HEK293T (cell line): ENCODE measurements around the gene ARHGAP26.

Experiments
- HDGF ChIP-seq: fragments of 450-650 bp; IDR thresholded peaks from 2 replicates; pipeline ENCODE4 v1.6.1; 2017; ENCODE audit warnings: antibody characterized with exemption, borderline replicate concordance
- SUZ12 ChIP-seq: fragments of 450-650 bp; IDR thresholded peaks from 2 replicates; pipeline ENCODE4 v1.6.1; 2016; ENCODE audit warnings: mild to moderate bottlenecking

GRCh38 chr5:143186623-143187022, 416.4 kb downstream of the ARHGAP26 start:
- TF ChIP-seq HDGF: no peak
- no peak for TF ChIP-seq SUZ12
